D721Med (cell line): Measurements from ENCODE around the gene EPHB1.

Experiments
- DNase-seq: peaks from one replicate; pipeline ENCODE4 v3.0.0; 2011; ENCODE audit warnings: low spot score; ENCODE audit not compliant: insufficient read length
- FAIRE-seq: peaks from 2 replicates; lab custom pipeline; 2011; peaks lifted over from hg19 to GRCh38; lab: Jason Lieb, UNC
- CTCF ChIP-seq: IDR thresholded peaks from 2 replicates; pipeline ENCODE4 v1.5.1; 2012; ENCODE audit warnings: mild to moderate bottlenecking, control low read depth; ENCODE audit not compliant: insufficient read depth; ENCODE audit errors: missing control alignments

EPHB1 gene

GRCh38 chr3:135071483-135071882 lies 276.4 kb downstream of the EPHB1 start:
- no peak for DNase-seq
- no peak for FAIRE-seq
- no peak for TF ChIP-seq CTCF

GRCh38 chr3:135072431-135072830 lies 277.4 kb downstream of the EPHB1 start:
- no peak for TF ChIP-seq CTCF
- no peak for FAIRE-seq
- DNase-seq = no peak

GRCh38 chr3:135075157-135075556 lies 280.1 kb downstream of the EPHB1 start:
- DNase-seq = no peak
- TF ChIP-seq CTCF = no peak
- no peak for FAIRE-seq

- TF ChIP-seq CTCF = no peak
- FAIRE-seq = no peak
Measured at GRCh38 chr3:135076341-135076740, 281.3 kb downstream of the EPHB1 start.

GRCh38 chr3:135077186-135077585 lies 282.1 kb downstream of the EPHB1 start:
- FAIRE-seq (no peak), DNase-seq (no peak)
- no peak for TF ChIP-seq CTCF

More at GRCh38 chr3:135076341-135076740, 281.3 kb downstream of the EPHB1 start:
- no peak for DNase-seq

GRCh38 chr3:135078283-135078682 lies 283.2 kb downstream of the EPHB1 start:
- no peak for FAIRE-seq
- DNase-seq = no peak
- TF ChIP-seq CTCF = no peak

GRCh38 chr3:135079095-135079494 lies 284.0 kb downstream of the EPHB1 start:
- TF ChIP-seq CTCF = no peak
- DNase-seq (no peak), FAIRE-seq (no peak)
